Measurements from ENCODE around the gene PSMD5. TPM values are rescaled to one million over a fixed set of nuclear protein-coding genes. Genes with fewer than 3 reads are reported as not detected.
"Not testable (repeated sequence)": the region's sequence is repeated elsewhere in the genome, so short reads cannot be mapped to it uniquely, and the experiment has no call there.

The PSMD5 gene
- total RNA-seq, 1 donor = 10.2 TPM

- no peak for DNase-seq (ENCODE audit: low read depth in 2 of 3, low spot score in 2 of 3)
These were observed 27.6 kb downstream of the PSMD5 start for GRCh38 chr9:120815075-120815474.

- no peak for DNase-seq (ENCODE audit: low read depth in 2 of 3, low spot score in 2 of 3)
These were observed 33.8 kb downstream of the PSMD5 start for GRCh38 chr9:120808931-120809330.

GRCh38 chr9:120807607-120808379 lies 34.9 kb downstream of the PSMD5 start:
- peak in 1 of 3 donors; percentile 14 for DNase-seq (ENCODE audit: low read depth in 2 of 3, low spot score in 2 of 3)

- DNase-seq (ENCODE audit: low read depth in 2 of 3, low spot score in 2 of 3) = not testable (repeated sequence)
These were observed 37.8 kb downstream of the PSMD5 start for GRCh38 chr9:120804784-120805363.

- DNase-seq (ENCODE audit: low read depth in 2 of 3, low spot score in 2 of 3) = no peak
These were observed 41.3 kb downstream of the PSMD5 start for GRCh38 chr9:120801441-120801840.

- peak; percentile 72 to 91 (median 85) for DNase-seq (ENCODE audit: low read depth in 2 of 3, low spot score in 2 of 3)
These were observed 49.6 kb downstream of the PSMD5 start, which contains the start of gene FBXW2 for GRCh38 chr9:120792898-120793765. TSS of gene FBXW2 (minus strand) at chr9:120793416. CDS start at chr9:120788258, 5,158 bp downstream.

GRCh38 chr9:120791161-120791560 lies 51.6 kb downstream of the PSMD5 start:
- no peak for DNase-seq (ENCODE audit: low read depth in 2 of 3, low spot score in 2 of 3)

- no peak for DNase-seq (ENCODE audit: low read depth in 2 of 3, low spot score in 2 of 3)
These were observed 54.8 kb downstream of the PSMD5 start for GRCh38 chr9:120787933-120788332.

GRCh38 chr9:120783602-120784047 lies 59.1 kb downstream of the PSMD5 start:
- DNase-seq (ENCODE audit: low read depth in 2 of 3, low spot score in 2 of 3) = no peak

GRCh38 chr9:120781236-120781635 lies 61.5 kb downstream of the PSMD5 start:
- no peak for DNase-seq (ENCODE audit: low read depth in 2 of 3, low spot score in 2 of 3)

GRCh38 chr9:120780367-120780766 lies 62.4 kb downstream of the PSMD5 start:
- DNase-seq (ENCODE audit: low read depth in 2 of 3, low spot score in 2 of 3) = no peak

- no peak for DNase-seq (ENCODE audit: low read depth in 2 of 3, low spot score in 2 of 3)
These were observed 63.5 kb downstream of the PSMD5 start for GRCh38 chr9:120779227-120779626.

- DNase-seq (ENCODE audit: low read depth in 2 of 3, low spot score in 2 of 3) = no peak
These were observed 64.0 kb downstream of the PSMD5 start for GRCh38 chr9:120778758-120779157.

- no peak for DNase-seq (ENCODE audit: low read depth in 2 of 3, low spot score in 2 of 3)
These were observed 65.5 kb downstream of the PSMD5 start for GRCh38 chr9:120777229-120777628.

- no peak for DNase-seq (ENCODE audit: low read depth in 2 of 3, low spot score in 2 of 3)
These were observed 65.9 kb downstream of the PSMD5 start for GRCh38 chr9:120776788-120777187.

- DNase-seq (ENCODE audit: low read depth in 2 of 3, low spot score in 2 of 3) = no peak
These were observed 66.9 kb downstream of the PSMD5 start for GRCh38 chr9:120775859-120776258.

- DNase-seq (ENCODE audit: low read depth in 2 of 3, low spot score in 2 of 3) = no peak
These were observed 68.0 kb downstream of the PSMD5 start for GRCh38 chr9:120774719-120775118.

- no peak for DNase-seq (ENCODE audit: low read depth in 2 of 3, low spot score in 2 of 3)
These were observed 69.5 kb downstream of the PSMD5 start for GRCh38 chr9:120773256-120773655.

GRCh38 chr9:120770931-120771330 lies 71.8 kb downstream of the PSMD5 start:
- DNase-seq (ENCODE audit: low read depth in 2 of 3, low spot score in 2 of 3) = no peak

GRCh38 chr9:120768886-120769285 lies 73.8 kb downstream of the PSMD5 start:
- no peak for DNase-seq (ENCODE audit: low read depth in 2 of 3, low spot score in 2 of 3)

GRCh38 chr9:120768247-120768646 lies 74.5 kb downstream of the PSMD5 start:
- no peak for DNase-seq (ENCODE audit: low read depth in 2 of 3, low spot score in 2 of 3)

Data from hematopoietic multipotent progenitor cell (in vitro differentiated cells).